MM.1S (cell line): ENCODE data around the gene BRD4.

Experiments used
- DNase-seq: peaks from one replicate; pipeline ENCODE4 v3.0.0-alpha.2; 2015
- H2AFZ ChIP-seq: fragments of 300-600 bp; sonication (generic); 2 replicates; pipeline ENCODE4 v1.6.0; 2016; ENCODE audit warnings: antibody characterized with exemption, low read length
- H3F3A ChIP-seq: fragments of 300-600 bp; sonication (generic); 2 replicates; pipeline ENCODE4 v1.6.1; 2016; ENCODE audit warnings: mild to moderate bottlenecking, antibody characterized with exemption, low read length, moderate library complexity, mixed read lengths; ENCODE audit not compliant: insufficient read depth
- H3K27ac ChIP-seq: fragments of 300-600 bp; sonication (generic); 2 replicates; pipeline ENCODE4 v1.5.1; 2016; ENCODE audit warnings: mild to moderate bottlenecking, low read length
- H3K27me3 ChIP-seq: fragments of 300-600 bp; sonication (generic); replicated peaks from 2 replicates; pipeline ENCODE4 v1.6.0; 2016; ENCODE audit warnings: low read length; ENCODE audit not compliant: insufficient read depth
- H3K36me3 ChIP-seq: fragments of 300-600 bp; sonication (generic); replicated peaks from 2 replicates; pipeline ENCODE4 v1.6.1; 2016; ENCODE audit warnings: mild to moderate bottlenecking, low read length, mixed read lengths; ENCODE audit not compliant: insufficient read depth
- H3K4me1 ChIP-seq: fragments of 300-600 bp; sonication (generic); 2 replicates; pipeline ENCODE4 v1.6.1; 2016; ENCODE audit warnings: low read length, mixed read lengths
- H3K4me2 ChIP-seq: fragments of 300-600 bp; sonication (generic); 2 replicates; pipeline ENCODE4 v1.6.0; 2016; ENCODE audit warnings: low read depth, low read length
- H3K4me3 ChIP-seq: fragments of 300-600 bp; sonication (generic); 2 replicates; pipeline ENCODE4 v1.5.1; 2016; ENCODE audit warnings: low read length, mixed read lengths
- H3K79me2 ChIP-seq: fragments of 300-600 bp; sonication (generic); 2 replicates; pipeline ENCODE4 v1.6.1; 2016; ENCODE audit warnings: mixed run types, low read length, mixed read lengths
- H3K9ac ChIP-seq: fragments of 300-600 bp; sonication (generic); 2 replicates; pipeline ENCODE4 v1.6.1; 2016; ENCODE audit warnings: low read length, mixed read lengths
- H3K9me2 ChIP-seq: fragments of 300-600 bp; sonication (generic); replicated peaks from 2 replicates; pipeline ENCODE4 v1.6.1; 2016; ENCODE audit warnings: mild to moderate bottlenecking, low read length, mixed read lengths; ENCODE audit not compliant: insufficient read depth
- H3K9me3 ChIP-seq: fragments of 300-600 bp; sonication (generic); replicated peaks from 2 replicates; pipeline ENCODE4 v1.6.1; 2016; ENCODE audit warnings: mild to moderate bottlenecking, low read length, mixed read lengths; ENCODE audit not compliant: insufficient read depth
- H4K20me1 ChIP-seq: fragments of 300-600 bp; sonication (generic); 2 replicates; pipeline ENCODE4 v1.6.1; 2016; ENCODE audit warnings: mild to moderate bottlenecking, low read length, moderate library complexity, mixed read lengths; ENCODE audit not compliant: insufficient read depth
- EZH2 ChIP-seq: fragments of 300-600 bp; sonication (generic); optimal IDR thresholded peaks from 2 replicates; pipeline ENCODE3; 2017; ENCODE audit warnings: low read depth, mild to moderate bottlenecking, antibody characterized with exemption, low read length, mixed read lengths
- EZH2phosphoT487 ChIP-seq: fragments of 300-600 bp; sonication (generic); IDR thresholded peaks from 2 replicates; pipeline ENCODE4 v1.6.1; 2018; ENCODE audit warnings: antibody characterized with exemption, low read length
- TF ChIP-seq, protein P1 (sequence below): fragments of 300-600 bp; sonication (generic); IDR thresholded peaks from 2 replicates; pipeline ENCODE4 v1.5.1; 2016; ENCODE audit warnings: antibody characterized with exemption, low read length, mixed read lengths

The BRD4 gene

DNA sequence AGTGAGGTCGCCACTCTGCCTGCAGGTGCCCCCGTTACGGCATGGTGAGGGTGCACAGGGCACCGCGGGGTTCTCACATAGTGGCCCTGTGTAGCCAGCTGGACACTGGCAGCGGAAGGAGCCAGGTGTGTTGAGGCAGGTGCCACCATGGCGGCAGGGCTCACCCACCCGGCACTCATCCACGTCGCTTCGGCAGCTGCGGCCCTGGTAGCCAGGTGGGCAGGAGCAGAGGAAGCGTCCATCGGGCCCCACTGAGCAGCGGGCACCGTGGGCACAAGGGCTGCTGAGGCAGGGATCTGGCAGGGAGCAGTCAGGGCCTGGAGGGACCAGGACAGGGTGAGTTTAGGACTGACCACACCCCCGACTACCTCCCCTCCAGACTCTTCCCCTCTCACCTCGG is 140.4 kb downstream of the BRD4 start:
- Histone ChIP-seq H3K9me2 (no peaks in the 10 kb centered on the region), H3K4me2 (no peak overlapping the region), H3K79me2 (no peaks in the 10 kb centered on the region), H3F3A (no peaks in the 10 kb centered on the region), H2AFZ (no peak overlapping the region), H3K27me3 (peaks cover 79% of the 10 kb centered on the region), H3K9ac (no peak overlapping the region), H3K27ac (no peak overlapping the region), H3K4me1 (no peaks in the 10 kb centered on the region), H3K36me3 (no peaks in the 10 kb centered on the region), H3K4me3 (no peak overlapping the region), H4K20me1 (no peaks in the 10 kb centered on the region), H3K9me3 (no peaks in the 10 kb centered on the region)
- TF ChIP-seq EZH2phosphoT487 = no peak
- TF ChIP-seq, protein P1, sequence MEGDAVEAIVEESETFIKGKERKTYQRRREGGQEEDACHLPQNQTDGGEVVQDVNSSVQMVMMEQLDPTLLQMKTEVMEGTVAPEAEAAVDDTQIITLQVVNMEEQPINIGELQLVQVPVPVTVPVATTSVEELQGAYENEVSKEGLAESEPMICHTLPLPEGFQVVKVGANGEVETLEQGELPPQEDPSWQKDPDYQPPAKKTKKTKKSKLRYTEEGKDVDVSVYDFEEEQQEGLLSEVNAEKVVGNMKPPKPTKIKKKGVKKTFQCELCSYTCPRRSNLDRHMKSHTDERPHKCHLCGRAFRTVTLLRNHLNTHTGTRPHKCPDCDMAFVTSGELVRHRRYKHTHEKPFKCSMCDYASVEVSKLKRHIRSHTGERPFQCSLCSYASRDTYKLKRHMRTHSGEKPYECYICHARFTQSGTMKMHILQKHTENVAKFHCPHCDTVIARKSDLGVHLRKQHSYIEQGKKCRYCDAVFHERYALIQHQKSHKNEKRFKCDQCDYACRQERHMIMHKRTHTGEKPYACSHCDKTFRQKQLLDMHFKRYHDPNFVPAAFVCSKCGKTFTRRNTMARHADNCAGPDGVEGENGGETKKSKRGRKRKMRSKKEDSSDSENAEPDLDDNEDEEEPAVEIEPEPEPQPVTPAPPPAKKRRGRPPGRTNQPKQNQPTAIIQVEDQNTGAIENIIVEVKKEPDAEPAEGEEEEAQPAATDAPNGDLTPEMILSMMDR = no peak
- TF ChIP-seq EZH2 = no peak
- DNase-seq = no peak

DNA sequence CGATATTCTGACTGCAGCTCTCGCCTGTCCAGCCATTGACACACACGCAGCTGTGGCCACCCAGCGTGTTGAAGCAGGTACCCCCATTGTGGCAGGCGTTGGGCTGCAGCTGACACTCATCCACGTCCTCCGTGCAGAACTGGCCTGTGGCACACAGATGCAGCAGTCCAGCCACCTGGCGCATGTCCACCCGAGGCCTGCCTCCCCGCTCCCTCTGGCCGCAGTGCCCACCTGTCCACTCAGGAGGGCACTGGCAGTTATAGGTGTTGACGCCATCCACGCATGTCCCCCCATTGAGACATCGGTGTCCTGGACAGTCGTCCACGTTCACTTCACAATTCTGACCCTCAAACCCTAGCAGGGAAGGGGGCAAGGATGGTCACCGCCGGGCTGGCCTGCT is 140.8 kb downstream of the BRD4 start:
- no peaks in the 10 kb centered on the region for H3K9me3 ChIP-seq
- H3K4me3 ChIP-seq = no peak overlapping the region
- no peaks in the 10 kb centered on the region for H3F3A ChIP-seq
- no peaks in the 10 kb centered on the region for H3K9me2 ChIP-seq
- H4K20me1 ChIP-seq = no peaks in the 10 kb centered on the region
- no peaks in the 10 kb centered on the region for H3K36me3 ChIP-seq
- no peaks in the 10 kb centered on the region for H3K79me2 ChIP-seq
- H3K27ac ChIP-seq = no peak overlapping the region
- peaks cover 74% of the 10 kb centered on the region for H3K27me3 ChIP-seq
- no peak overlapping the region for H3K9ac ChIP-seq
- H2AFZ ChIP-seq = no peak overlapping the region
- no peak overlapping the region for H3K4me2 ChIP-seq
- TF ChIP-seq EZH2phosphoT487 (no peak), EZH2 (no peak)
- TF ChIP-seq, protein P1 = no peak
- no peak for DNase-seq
- H3K4me1 ChIP-seq = no peaks in the 10 kb centered on the region

DNA sequence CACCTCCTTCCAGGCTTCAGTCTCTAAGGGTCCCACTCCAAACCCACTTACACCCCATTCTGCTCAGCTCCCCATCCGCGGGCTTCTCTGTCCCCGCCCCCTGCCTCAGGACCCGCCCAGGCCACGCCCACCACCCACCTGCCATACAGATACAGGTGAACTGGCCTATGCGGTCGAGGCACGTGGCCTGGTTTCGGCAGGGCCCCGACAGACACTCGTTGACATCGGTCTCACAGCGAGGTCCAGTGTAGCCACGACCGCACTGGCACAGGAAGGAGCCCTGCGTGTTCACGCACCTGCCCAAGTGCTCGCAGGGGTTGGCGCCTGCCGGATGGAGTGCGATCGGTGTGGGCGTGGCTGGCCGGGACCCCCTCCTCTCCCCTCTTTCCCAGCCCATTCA is 143.5 kb downstream of the BRD4 start:
- no peak overlapping the region for H3K4me2 ChIP-seq
- DNase-seq = no peak

DNA sequence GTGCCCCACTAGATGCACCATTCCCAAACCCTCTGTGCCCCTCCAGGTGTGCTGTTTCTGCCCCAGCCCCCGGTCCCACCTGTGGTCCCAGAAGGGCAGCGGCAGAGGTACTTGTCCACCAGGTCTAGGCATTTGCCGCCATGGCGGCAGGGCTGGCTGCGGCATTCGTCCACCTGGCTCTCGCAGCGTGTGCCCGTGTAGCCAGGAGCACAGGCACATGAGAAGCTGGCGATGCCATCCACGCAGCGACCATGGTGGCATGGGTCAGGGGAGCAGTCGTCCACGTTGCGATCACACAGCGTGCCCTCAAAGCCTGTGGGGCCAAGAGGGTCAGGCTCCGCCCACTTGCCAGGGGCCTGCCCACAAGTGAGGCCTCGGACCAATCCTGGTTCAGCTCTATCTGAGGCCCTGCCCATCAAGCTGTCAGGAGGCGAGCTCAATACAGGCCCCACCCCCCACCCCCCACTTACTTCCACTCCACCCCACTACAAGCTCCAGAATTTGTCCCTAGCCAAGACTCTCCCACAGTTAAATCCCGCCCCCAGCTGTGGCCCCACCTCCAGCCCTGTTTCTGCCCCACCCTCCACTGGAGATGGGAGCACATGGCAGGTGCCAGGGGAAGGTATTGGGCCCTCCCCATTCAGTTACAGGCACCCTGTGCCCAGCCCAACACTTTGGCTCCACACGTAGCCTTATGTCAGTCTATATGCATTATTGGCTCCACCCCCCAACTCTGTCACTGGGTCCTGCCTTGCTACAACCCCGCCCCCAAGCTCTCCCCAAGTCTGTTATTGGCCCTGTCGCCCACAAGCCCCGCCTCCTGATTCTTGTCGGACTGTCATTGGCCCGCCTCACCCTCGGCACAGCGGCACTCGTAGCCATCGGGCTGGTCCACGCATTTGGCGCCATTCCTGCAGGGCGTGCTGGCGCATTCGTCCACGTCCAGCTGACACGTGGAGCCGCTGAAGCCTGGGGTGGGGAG is 145.0 kb downstream of the BRD4 start:
- H3K9me3 ChIP-seq = no peaks in the 10 kb centered on the region
- H3F3A ChIP-seq = no peaks in the 10 kb centered on the region
- no peak overlapping the region for H3K27ac ChIP-seq
- no peaks in the 10 kb centered on the region for H3K9me2 ChIP-seq
- no peak overlapping the region for H3K4me2 ChIP-seq
- no peaks in the 10 kb centered on the region for H4K20me1 ChIP-seq
- TF ChIP-seq, protein P1 = no peak
- TF ChIP-seq EZH2phosphoT487 (no peak), EZH2 (no peak)
- no peak overlapping the region for H2AFZ ChIP-seq
- H3K79me2 ChIP-seq = no peaks in the 10 kb centered on the region
- no peaks in the 10 kb centered on the region for H3K36me3 ChIP-seq
- no peak for DNase-seq
- H3K4me3 ChIP-seq = no peak overlapping the region
- peaks cover 62% of the 10 kb centered on the region for H3K27me3 ChIP-seq
- H3K4me1 ChIP-seq = no peaks in the 10 kb centered on the region
- H3K9ac ChIP-seq = no peak overlapping the region

More for the DNA sequence above, 143.5 kb downstream of the BRD4 start:
- H3K27me3 ChIP-seq = peaks cover 74% of the 10 kb centered on the region
- no peaks in the 10 kb centered on the region for H3K9me2 ChIP-seq
- no peak overlapping the region for H3K4me3 ChIP-seq
- H4K20me1 ChIP-seq = no peaks in the 10 kb centered on the region
- no peak overlapping the region for H3K27ac ChIP-seq
- no peak overlapping the region for H2AFZ ChIP-seq
- H3F3A ChIP-seq = no peaks in the 10 kb centered on the region
- no peaks in the 10 kb centered on the region for H3K9me3 ChIP-seq
- H3K36me3 ChIP-seq = no peaks in the 10 kb centered on the region
- H3K79me2 ChIP-seq = no peaks in the 10 kb centered on the region
- no peaks in the 10 kb centered on the region for H3K4me1 ChIP-seq
- TF ChIP-seq EZH2 = no peak
- H3K9ac ChIP-seq = no peak overlapping the region
